Erythroblast (primary cell): ENCODE measurements around the gene ZNFX1.
"Not testable (repeated sequence)": the region's sequence is repeated elsewhere in the genome, so short reads cannot be mapped to it uniquely, and the experiment has no call there.

Source experiments
- DNase-seq, 2 experiments: peaks; one replicate each; lab custom pipeline; 2025; lab: John Stamatoyannopoulos, UW
- GATA1 ChIP-seq: IDR thresholded peaks from 2 replicates; pipeline ENCODE4 v1.6.1; 2011; ENCODE audit warnings: low read depth, mild to moderate bottlenecking, control low read depth, low read length, moderate library complexity
- POLR2A ChIP-seq: IDR thresholded peaks from 2 replicates; pipeline ENCODE4 v1.6.1; 2011; ENCODE audit warnings: mild to moderate bottlenecking, low read length

Gene ZNFX1

GRCh38 chr20:49308875-49309274 lies 31.0 kb upstream of the ZNFX1 start:
- TF ChIP-seq POLR2A (no peak), GATA1 (no peak)
- no peak for DNase-seq

- no peak for DNase-seq
- TF ChIP-seq POLR2A, result no peak
- no peak for TF ChIP-seq GATA1
Measured at GRCh38 chr20:49306903-49307620, 29.2 kb upstream of the ZNFX1 start.

GRCh38 chr20:49303065-49303552 lies 25.3 kb upstream of the ZNFX1 start:
- TF ChIP-seq GATA1, result no peak
- TF ChIP-seq POLR2A, result no peak
- DNase-seq, result peak; percentile 27 to 60

GRCh38 chr20:49297605-49298530 lies 20.0 kb upstream of the ZNFX1 start:
- no peak for DNase-seq
- no peak for TF ChIP-seq GATA1
- no peak for TF ChIP-seq POLR2A

- not testable (repeated sequence) for DNase-seq
Measured at GRCh38 chr20:49294002-49294654, 16.3 kb upstream of the ZNFX1 start.

- TF ChIP-seq POLR2A, result no peak
- no peak for TF ChIP-seq GATA1
- no peak for DNase-seq
Measured at GRCh38 chr20:49293122-49293521, 15.3 kb upstream of the ZNFX1 start.

DNA sequence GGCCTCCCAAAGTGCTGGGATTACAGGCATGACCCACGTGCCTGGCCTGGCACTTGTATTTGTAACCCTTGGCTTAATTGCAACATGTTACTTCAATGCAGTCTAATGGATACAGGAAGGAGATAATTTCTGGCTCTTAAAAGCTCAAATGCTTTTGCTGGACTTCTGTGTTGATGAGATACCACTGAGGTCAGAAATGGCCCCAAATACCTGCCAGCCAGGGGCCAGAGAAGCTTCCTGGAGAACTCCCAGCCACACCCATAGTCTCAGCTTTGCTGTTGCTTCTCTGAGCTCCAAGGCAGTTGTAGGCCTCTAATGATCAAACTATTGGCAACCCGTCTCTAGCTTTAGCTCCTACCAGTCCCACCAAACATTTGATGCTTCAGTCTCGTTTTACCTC lies 14.2 kb upstream of the ZNFX1 start:
- TF ChIP-seq POLR2A (no peak), GATA1 (no peak)
- no peak for DNase-seq

DNA sequence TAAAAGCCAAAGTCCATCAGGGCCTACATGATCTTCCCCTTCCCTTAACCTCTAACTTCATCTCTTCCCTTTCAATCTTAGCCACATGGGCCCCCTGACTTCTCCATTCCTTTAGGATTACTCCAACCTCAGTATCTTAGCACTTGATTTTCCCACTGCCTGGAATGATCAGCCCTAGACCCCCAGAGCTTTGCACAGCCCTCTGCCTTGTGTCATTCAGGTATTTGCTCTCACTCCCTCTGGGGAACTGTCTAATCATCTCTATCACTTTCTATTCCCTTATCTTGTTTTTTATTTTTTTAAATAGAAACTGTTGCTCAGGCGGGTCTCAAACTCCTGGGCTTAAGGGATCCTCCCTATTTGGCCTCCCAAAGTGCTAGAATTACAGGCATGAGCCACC lies 13.3 kb upstream of the ZNFX1 start:
- peak in 1 of 2 experiments; percentile 29 for DNase-seq
- TF ChIP-seq GATA1 (no peak), POLR2A (no peak)

GRCh38 chr20:49290608-49291191 lies 12.8 kb upstream of the ZNFX1 start:
- no peak for TF ChIP-seq POLR2A
- no peak for TF ChIP-seq GATA1
- peak in 1 of 2 experiments; percentile 20 for DNase-seq

DNA sequence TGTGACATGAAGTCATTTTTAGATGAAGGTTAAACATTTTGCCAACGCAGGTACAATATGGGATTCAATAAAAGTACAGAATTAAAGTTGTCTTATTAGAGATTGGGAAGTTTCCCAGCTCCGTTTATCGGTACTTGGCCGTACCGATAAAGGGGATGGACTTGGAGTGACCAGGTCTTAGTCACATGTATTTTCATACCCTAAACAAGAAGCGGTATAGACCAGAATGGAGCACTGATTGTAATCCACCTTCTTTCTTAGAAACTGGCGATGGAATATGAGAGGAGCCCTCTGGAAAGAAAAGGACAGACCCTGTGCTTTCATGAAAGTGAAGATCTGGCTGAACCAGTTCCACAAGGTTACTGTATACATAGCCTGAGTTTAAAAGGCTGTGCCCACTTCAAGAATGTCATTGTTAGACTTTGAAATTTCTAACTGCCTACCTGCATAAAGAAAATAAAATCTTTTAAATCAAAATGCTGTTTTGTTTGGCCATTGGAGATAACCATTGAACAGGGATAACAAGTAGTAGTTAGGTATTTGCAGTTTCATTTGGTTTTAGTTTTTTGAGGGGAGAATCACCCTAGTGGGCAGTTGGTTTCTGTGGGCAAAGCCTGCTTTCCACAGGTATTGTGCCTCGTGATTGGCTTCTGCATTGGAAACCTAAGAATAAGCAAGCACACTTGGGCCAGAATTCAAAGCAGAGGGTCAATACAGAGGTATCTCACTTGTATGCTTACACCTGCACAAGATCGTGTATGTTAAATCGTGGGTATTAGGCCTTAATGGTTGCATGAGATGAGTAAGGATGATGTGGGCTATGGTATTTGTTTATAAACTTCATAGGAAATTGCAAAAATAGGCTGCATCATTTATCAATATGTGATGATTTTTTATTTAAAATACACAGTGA lies 11.2 kb upstream of the ZNFX1 start:
- TF ChIP-seq POLR2A (peak; percentile 50), GATA1 (no peak)
- no peak for DNase-seq

DNA sequence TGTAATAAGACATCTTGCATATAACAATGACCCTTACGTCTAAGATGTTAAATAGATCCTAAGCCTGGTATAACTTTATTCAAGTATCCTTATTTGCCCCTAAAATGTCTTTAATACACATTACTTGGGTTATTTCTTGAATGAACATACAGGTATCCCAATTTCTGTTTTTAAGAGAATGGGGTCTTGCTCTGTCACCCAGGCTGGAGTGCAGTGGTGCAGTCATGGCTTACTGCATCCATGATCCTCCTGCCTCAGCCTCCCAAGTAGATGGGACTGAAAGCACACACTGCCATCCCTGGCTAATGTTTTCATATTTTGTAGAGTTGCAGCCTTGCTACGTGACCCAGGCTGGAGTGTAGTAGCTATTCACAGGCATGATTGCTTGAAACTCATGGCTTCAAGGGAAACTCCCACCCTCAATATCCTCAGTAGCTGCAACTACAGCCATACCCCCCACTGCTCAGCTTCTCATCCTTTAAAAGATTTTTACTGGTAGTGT lies 10.4 kb upstream of the ZNFX1 start:
- TF ChIP-seq GATA1, result no peak
- no peak for TF ChIP-seq POLR2A
- DNase-seq, result no peak

GRCh38 chr20:49287555-49288249 lies 9.8 kb upstream of the ZNFX1 start:
- peak; percentile 2 for TF ChIP-seq POLR2A
- no peak for TF ChIP-seq GATA1
- peak in 1 of 2 experiments; percentile 21 for DNase-seq
